ENCODE data around the gene HNRNPCL4.
"Not testable (repeated sequence)": the region's sequence is repeated elsewhere in the genome, so short reads cannot be mapped to it uniquely, and the experiment has no call there.

Gene HNRNPCL4

DNA sequence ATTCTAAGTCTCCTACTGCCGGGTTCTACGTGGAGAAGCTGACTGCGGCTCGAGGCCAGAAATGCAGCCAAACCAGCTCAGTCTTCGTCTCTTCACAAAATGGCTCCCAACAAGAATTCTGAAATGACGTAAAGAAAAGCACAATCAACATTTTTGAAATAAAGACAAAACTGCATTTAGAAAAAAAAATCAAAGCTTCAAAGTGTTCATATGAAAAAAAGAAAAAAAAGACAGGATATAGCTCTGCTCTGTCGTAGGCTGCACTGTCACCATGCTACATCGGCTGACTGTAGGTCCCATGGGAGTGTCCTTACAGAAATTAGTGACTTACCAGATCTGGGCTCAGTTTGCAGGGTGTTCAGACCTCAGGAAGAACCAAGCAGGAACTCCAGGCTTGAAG lies at the start of gene HNRNPCL4:
TSS of gene HNRNPCL4 (minus strand) at position 101 of the 400 bp plus-strand sequence. CDS start 164 bp downstream, outside the sequence.
- not testable (repeated sequence) for DNase-seq

DNA sequence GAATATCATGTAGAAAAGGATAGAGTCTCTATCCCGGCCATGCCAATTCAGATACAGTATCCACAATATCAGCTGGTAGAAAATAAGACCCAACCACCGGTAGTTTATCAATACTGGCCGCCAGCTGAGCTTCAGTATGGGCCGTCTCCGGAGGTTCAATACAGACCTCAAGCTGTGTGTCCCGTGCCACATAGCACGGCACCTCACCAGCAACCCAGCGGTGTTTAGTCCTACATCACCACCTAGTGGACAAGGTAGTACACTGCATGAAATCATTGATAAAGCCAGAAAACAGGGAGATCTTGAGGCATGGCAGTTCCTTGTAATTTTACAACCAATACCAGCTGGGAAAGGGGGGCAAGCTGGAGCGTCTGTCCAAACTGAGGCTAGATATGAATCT lies 43.3 kb upstream of the HNRNPCL4 start:
- not testable (repeated sequence) for DNase-seq

DNA sequence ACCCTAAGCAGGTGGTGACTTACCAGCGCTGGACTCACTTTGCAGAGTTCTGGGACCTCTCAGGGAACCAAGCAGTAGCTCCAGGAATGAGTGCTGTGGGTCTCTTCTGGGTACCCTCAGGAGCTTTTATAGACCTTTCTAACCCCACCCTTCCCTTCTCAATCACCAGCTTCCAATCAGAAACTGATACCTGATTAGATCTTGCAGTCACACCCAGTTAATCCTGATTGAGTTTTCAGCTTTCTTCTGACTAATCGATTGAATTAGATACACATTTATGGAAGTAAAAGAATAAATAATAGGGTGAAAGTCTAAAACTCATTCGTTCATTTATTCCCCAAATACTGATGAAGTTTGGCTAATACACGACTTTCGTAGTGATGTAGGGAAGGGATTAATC lies 35.9 kb upstream of the HNRNPCL4 start, which contains the start of gene PRAMEF13:
TSS of gene PRAMEF13 (minus strand) at position 101 of the 400 bp plus-strand sequence. CDS start 1,820 bp downstream, outside the sequence.
- not testable (repeated sequence) for DNase-seq

DNA sequence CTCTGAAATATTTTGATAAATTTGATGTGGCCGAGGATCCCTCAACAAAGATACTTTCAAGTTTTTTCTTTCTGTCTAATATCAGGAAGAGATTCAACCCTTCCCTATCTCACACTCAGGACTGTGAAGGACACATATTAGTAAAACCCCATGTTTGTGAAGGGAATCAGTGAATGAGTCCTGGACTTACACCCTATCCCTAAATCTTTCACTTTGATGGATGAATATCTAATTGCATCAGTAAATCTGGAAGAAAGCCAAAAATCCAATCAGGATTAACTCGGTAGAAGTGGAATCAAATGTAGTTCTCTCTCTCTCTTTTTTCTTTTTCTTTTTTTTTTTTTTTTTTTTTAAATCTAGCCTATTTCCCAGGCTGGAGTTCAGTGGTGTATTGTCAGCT lies 6.1 kb upstream of the HNRNPCL4 start, which contains the start of gene PRAMEF9:
TSS of gene PRAMEF9 (plus strand) at position 301 of the 400 bp plus-strand sequence. CDS start 3,433 bp downstream, outside the sequence.
- not testable (repeated sequence) for DNase-seq

DNA sequence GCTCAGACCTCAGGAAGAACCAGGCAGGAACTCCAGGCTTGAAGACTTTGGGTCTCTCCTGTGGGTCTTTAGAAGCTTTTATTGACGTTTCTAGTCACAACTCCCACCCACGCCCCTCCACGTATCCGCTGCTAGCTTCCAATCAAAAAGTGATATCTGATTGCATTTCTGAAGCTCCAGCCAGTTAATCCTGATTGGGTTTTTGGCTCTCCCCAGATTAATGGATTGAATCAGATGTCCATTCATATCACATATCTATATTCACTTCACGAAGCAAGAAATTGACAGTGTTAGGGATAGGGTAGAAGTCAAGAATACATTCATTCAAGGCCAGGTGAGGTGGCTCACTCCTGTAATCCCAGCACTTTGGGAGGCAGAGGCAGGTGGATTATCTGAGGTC lies 9.5 kb downstream of the HNRNPCL4 start, which contains the start of gene PRAMEF26:
TSS of gene PRAMEF26 (minus strand) at position 101 of the 400 bp plus-strand sequence. CDS start 2,914 bp downstream, outside the sequence.
- not testable (repeated sequence) for DNase-seq

DNA sequence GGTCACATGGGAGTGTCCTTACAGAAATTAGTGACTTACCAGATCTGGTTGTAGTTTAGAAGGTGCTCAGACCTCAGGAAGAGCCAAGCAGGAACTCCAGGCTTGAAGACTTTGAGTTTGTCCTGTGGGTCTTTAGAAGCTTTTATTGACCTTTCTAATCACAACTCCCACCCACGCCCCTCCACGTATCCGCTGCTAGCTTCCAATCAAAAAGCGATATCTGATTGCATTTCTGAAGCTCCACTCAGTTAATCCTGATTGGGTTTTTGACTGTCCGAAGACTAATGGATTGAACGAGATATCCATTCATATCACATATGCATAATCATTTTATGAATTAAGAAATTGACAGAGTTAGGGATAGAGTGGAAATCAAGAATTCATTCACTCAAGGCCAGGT lies 48.7 kb downstream of the HNRNPCL4 start, which contains the start of gene HNRNPCL2:
TSS of gene HNRNPCL2 (minus strand) at position 101 of the 400 bp plus-strand sequence. CDS start 454 bp downstream, outside the sequence.
- DNase-seq, result not testable (repeated sequence)
